NOMO-1 treated with dmso at 0.1 percent for 144 hours (cell line): ENCODE measurements around the gene ANXA2.
"Not testable (repeated sequence)": the region's sequence is repeated elsewhere in the genome, so short reads cannot be mapped to it uniquely, and the experiment has no call there.

ENCODE experiments used
- DNase-seq: peaks from one replicate; lab custom pipeline; 2025; ENCODE audit not compliant: unreplicated experiment; lab: John Stamatoyannopoulos, UW

Gene ANXA2

GRCh38 chr15:60346077-60346476 lies 51.7 kb downstream of the ANXA2 start:
- no peak for DNase-seq

- no peak for DNase-seq
Observed at GRCh38 chr15:60345598-60345997, 52.2 kb downstream of the ANXA2 start.

GRCh38 chr15:60344987-60345386 lies 52.8 kb downstream of the ANXA2 start:
- no peak for DNase-seq

GRCh38 chr15:60344461-60344860 lies 53.3 kb downstream of the ANXA2 start:
- DNase-seq, result no peak

DNA sequence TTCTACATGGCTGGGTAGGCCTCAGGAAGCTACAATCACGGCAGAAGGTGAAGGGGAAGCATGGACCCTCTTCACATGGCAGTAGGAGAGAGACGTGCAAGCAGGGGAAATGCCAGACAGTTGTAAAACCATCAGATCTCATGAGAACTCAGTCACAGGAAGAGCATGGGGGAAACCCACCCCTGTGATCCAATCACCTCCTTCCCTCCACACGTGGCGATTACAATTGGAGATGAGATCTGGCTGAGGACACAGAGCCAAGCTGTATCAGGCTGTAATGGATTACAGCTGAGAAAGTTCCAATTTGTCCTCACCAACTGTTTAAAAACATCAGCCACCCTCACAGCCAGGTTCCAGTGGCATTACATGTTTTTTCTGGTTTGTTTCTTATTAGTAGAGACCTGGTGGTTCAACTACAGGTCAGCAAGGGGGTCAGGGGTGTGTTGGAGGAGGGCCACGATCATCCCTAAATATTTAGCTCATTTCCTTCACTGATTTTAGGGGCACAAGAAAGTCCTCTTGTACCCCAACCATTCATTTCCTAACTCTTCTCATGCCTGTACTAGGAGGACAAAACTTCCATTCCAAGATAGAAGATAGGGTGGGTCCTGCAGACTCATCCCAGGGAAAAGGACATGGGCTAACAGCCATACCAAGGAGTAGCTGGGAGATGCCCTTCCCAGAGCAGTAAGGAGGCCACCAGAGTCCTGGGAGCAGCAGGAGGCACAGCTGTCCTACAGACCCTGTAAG lies 54.4 kb downstream of the ANXA2 start:
- no peak for DNase-seq

DNA sequence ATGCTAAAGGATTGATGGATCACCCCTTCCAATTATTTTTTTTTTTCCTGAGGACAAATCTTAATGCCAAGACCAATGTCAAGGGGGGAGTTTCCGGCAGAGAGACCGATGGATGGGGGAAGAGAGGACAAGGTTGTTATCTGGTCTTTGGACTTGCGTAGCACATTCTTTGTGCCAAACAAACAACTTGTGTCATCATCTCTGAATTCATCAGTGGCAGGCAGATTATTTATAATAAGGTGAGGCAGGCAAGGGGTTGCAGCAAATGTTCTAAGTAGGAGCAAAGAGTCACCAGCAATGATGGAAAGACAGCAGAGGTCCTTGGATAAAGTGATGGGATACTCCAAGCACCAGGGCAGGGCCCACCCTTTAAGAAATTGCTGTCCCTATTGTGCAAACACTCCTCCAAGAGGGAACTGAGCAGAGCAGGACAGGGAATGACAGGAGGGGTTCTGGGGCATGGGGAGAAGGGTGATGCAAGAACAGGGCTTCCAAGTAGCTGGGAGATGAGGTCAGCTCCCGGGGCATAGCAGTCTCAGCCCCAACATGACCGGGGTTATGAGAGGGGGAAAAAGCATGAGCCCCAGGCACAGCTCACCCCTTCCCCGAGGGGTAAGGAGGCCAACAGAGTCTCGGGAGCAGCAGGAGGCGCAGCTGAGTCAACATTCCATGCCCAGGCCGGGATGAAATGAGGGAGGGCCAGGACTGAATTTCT lies 57.4 kb downstream of the ANXA2 start:
- no peak for DNase-seq

DNA sequence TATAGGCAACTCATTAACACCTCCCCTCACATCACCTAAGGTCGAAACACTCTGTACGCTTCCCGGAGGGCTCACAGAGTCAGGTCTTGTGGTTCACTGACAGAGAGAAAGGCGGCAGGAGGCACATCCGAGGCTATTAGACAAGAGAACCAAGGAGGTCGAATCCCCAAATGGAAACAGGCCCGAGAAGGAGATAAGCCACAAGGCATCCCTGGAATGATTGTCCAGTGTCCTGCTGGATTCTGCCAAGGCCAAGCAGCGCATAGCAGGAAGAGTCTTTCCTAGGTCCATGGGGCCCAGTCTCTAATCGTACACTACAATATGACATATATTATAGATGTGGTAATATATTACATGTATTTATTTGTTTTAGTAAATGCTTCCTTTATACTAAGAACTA lies 58.5 kb downstream of the ANXA2 start:
- no peak for DNase-seq

GRCh38 chr15:60338810-60339209 lies 59.0 kb downstream of the ANXA2 start:
- DNase-seq, result no peak

- DNase-seq, result no peak
Observed at GRCh38 chr15:60337076-60337475, 60.7 kb downstream of the ANXA2 start.

DNA sequence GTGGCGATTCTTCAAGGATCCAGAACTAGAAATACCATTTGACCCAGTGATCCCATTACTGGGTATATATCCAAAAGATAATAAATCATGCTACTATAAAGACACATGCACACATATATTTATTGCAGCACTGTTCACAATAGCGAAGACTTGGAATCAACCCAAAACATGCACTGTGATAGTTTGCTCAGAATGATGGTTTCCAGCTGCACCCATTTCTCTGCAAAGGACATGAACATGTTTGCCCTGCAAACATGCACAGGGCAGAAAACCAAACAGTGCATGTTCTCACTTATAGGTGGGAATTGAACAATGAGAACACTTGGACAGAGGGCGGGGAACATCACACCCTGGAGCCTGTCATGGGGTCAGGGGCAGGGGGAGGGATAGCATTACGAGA lies 62.5 kb downstream of the ANXA2 start:
- not testable (repeated sequence) for DNase-seq

DNA sequence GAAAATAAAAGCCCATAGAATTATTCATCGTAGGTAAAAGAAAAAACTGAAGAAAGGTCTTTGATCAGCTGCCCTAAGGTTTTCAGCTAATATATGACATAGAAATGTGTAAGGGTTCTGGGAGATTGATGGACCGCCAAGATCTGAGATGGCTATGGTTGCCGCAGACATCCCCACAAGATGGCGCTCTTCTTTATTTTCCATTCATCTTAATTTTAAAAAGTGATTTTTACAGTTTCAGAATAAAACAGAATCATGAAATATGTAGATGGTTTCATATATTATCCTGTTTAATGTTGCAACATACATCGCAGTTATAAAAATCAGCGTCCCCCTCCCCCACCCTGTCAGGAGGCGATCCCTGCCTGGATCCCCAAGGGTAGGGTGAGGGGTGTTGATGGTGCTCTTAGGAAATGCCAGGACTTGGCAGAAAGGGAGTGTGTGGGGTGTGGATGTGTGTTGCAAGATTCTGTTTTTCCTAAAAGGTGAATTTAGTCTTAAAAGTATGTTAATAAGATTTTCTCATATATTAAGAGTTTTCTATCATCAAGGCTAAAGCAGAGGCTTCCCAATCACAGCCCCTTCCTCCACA lies 68.8 kb downstream of the ANXA2 start:
- no peak for DNase-seq

- peak; percentile 5 for DNase-seq
Observed at GRCh38 chr15:60326824-60327654, 70.7 kb downstream of the ANXA2 start.

GRCh38 chr15:60326343-60326742 lies 71.4 kb downstream of the ANXA2 start:
- DNase-seq, result no peak

DNA sequence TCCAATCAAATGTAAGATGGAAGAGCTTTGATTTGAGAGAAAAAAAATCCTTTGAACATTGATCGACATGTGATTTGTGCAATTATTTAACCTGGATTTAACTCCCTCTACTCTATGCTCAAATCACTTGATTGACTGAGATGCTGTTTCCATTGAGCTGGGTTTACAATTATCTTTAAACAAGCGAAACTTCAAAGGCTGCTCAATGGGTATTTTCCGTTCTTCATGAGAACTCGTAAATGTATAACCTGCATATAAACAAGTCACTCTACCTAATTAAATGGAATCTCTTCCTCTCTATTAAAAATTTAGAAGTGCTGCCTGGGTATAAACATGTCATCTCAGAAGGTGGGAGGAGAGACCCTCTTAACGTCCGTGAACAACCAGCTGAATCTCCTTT lies 71.9 kb downstream of the ANXA2 start:
- DNase-seq, result no peak

GRCh38 chr15:60324706-60325438 lies 72.9 kb downstream of the ANXA2 start:
- no peak for DNase-seq

GRCh38 chr15:60323322-60323721 lies 74.5 kb downstream of the ANXA2 start:
- no peak for DNase-seq

DNA sequence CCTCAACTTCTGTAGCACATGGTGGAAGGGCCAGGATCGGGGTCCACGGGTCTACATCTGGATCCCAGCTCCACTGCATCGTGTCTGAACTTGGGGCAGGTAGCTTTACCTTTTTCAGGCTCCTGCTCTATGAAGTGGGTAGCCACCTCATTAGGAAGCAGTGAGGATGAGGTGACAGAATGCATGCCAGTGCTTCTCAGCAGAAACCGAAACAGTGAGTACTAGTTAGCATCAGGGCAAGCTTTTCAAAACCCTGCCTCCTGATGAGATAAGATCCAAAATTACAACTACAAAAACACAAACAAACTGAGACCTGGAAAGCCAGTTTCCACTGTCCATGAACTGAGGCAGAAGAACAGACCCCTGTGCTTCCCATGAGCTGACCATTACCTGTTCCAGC lies 77.4 kb downstream of the ANXA2 start:
- DNase-seq, result no peak

DNA sequence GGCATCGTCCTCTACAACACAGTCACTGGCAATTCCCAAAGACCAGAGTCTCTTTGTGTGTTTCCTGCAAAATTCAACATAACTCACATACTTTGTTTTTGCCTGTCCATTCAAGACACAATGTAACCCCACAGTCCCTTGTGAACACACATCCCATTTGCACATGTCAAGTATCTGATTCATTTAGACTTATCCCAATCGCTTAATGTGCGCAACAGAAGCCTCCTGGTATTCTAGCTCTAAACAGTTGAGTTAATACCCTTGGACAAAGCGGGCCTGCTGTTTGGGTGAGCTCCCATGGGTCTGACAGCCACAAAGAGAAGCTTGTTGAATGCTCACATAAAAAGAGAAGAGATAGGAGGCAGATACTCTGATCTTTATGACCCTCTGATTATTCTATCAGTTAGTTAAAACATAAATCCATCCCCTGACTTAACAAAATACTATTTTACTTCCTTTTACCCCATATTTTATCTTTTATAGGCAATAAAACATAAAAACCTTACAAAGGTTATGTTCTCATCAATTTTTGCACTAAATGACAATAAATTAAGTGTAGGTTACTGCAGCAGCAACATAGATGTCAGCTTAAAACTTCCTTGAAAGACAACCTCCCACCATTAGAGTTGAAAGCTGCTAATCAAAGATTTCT lies 79.4 kb downstream of the ANXA2 start:
- DNase-seq, result no peak

- no peak for DNase-seq
Observed at GRCh38 chr15:60316961-60317360, 80.8 kb downstream of the ANXA2 start.

DNA sequence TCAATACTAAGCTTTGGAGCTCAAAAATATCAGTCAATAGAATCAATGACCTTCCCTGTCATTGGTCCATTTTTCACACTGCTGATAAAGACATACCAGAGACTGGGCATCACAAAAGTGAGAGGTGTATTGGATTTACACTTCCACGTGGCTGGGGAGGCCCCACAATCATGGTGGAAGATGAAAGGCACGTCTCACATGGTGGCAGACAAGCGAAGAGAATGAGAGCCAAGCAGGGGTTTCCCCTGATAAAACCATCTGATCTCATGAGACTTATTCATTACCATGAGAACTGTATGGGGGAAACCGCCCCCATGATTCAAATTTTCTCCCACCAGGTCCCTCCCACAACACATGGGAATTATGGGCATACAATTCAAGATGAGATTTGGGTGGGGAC lies 81.9 kb downstream of the ANXA2 start:
- DNase-seq, result no peak
